HG03108 (cell line): ENCODE data around the gene EIF5A.

Experiments used
- ATAC-seq: cut with Tn5 transposase; IDR thresholded peaks from one replicate; pipeline ENCODE4 v1.9.1; 2021; ENCODE audit warnings: moderate library complexity; ENCODE audit not compliant: unreplicated experiment

EIF5A gene

DNA sequence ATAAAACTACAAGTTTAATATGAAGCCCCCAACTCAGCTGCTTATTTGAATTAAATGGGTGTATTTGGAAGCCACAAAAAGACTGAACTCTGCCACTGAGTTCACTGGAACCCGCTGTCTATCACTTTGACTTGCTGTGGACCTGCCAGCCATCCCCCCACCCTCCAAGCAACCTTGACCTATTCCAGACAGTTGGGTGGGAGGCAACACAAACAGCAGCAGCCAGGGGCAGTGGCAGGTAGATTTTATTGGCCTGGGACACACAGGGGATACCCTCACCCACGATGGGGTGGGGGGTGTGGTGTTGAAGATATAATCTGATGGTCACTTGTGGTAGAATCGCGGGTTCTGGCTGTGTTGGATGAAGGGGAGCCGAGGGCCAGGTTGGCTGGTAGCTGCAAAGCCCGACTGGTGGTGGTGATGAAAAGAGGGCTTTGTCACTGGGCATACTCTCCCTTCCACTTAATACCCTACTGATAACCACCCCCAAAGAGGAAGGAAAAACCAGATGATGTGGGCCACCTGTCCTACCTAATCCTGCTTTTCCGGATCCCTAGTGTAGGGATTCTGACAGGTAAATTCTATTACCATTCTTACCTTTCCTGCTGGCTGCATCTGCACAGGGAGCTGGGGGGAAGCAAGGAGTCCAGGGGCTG, 5.1 kb downstream of the EIF5A start:
- no peak for ATAC-seq

DNA sequence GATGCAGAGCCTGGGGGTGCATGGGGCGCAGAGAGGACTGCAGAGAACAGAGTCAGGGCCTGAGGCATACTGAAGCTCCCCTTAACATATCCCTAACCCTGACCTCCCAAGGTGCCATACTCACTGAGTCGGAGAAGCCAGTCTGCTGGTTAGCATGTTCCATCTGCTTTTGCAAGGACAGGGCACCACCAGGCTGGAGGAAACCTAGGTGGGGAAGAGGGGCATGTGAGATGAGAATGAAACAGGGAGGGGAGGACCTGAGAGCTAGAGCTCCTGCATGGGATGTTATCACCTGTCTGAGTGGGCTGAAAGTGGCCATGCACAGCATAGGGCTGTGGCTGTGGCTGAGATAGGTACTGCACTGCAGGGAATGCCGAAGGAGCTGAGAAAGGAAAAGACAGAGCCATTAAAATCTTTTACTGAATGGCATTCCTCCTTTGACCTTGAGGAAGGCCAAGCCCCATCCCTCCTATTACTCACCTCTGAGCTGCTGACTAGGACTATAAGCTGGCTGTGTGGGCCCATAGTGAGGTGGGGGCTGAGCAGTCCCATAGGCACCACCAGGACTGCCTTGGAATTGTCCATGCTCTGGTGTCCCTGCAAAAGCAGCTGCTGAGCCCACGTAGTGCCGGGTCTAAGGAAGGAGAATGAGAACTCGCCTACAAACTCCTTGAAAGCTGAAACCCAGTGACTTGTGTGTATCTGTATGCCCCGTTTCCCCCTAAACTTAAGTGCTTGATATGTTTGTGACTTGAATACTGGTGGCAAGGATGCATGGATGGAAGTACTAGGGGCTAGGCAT, 5.9 kb downstream of the EIF5A start:
- ATAC-seq, result no peak

DNA sequence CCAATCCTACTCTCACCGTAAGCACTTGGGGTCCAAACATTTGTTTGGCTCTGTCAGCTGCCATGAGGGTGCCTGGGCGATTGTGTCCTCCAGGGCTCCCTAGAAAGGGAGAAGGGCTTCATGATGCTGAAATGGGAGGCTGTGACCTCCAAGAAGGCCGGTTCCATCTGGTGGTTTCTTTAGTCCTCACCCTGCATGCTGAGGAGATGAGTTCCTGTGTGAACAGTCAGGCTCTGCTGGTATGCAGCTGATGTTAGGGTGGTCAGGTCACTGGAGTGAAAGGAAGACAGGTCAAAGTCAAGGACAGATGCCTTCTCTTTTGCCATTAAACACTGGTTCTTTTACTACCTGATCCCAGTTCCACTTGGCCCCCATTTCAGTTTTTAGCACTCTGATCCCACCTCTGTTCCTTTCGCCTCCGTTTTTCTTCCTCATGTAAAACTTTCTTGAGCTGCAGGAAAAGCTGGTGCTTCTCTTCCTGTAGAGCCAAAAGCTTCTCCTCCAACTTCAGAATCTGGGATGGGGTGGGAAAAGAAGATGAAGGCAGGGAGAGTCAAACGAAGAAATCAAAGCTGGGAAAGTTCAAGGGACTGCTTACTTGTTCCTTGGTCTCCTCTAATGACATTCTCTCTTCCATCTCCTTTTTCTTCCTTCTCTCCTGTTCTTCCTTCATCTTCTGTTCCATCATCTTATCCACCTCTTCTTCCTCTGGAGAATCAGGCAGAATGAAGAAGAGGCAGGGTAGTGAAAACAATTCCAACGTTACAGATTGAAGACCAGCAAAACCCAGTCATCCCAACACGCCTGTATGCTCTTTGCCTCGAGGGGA, 6.7 kb downstream of the EIF5A start:
- ATAC-seq, result no peak

DNA sequence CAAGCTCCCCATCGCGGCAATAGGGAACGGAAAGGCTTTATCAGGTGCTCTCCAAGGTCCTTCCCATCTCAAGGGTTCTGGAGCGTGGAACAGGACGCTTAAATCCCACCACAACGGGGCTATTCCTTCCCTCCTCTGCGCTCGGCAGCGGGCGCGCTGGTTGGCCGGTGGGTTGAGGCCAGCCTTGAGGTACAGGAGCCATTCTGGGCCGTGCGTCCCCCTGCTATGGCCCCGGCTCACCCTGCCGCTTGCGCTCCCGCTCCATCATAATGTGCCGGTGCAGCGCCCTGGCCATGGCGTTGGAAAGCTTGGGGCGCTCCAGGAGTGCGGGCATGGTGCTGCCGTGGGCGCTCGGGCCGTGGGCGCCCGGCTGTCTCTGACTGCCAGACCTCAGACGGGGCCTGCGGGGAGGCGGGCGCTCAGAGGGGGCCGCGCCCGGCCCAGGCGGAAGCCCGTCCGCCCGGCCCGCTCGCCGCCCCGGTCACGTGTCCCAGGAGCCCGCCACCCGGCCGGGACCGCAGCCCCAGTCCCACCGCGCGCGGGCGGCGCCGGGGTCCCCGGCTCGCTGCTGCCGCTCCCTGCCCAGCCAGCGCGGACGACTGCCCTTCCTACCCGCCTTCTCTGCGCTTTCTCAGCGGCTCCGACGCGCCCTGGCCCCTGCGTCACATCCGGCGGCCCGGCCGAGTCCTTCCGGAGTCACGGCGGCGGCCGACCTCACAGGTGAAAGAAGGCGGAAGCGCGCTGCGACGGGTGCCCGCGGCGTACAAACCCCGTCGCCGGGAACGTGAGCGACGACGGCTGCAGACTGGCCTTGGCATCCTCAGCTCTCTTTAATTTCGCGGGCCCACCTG, 7.5 kb downstream of the EIF5A start, which contains the start of gene GPS2:
GPS2 (minus strand) TSS at position 642 of the 851 bp plus-strand sequence; CDS start at position 334, 308 bp downstream.
- ATAC-seq, result peak; percentile 63

DNA sequence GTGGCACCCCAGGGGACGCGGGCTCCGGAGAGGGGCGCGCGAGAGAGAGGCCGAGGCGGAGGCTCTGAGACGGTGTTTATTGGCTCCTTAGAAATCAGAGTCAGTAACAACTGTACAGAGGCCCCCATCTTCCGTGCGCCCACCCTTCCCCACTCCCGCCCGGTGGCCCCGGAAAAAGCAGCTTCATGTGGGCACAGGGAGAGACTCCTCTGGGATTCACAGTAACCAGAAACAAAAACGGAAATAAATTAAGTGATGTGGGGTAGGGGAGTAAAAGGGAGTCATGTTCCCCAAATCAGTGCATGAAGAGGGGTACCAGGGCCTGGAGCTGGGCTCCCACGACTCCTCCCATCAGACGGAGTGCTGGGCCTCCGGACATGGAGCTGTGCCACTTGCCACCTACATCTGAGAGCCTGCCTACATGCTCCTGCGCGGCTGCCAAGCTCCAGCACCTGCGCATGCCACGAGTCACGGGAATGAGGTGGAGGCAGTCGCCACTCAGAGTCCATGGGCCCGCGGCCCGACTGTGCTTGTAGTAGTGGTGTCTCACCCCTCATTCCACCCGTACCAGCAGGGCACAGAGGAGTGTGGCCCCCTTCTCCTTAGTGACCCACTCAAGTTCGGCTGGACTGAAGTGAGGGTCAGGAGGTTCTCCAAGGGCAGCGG, 8.3 kb downstream of the EIF5A start:
- ATAC-seq, result no peak

DNA sequence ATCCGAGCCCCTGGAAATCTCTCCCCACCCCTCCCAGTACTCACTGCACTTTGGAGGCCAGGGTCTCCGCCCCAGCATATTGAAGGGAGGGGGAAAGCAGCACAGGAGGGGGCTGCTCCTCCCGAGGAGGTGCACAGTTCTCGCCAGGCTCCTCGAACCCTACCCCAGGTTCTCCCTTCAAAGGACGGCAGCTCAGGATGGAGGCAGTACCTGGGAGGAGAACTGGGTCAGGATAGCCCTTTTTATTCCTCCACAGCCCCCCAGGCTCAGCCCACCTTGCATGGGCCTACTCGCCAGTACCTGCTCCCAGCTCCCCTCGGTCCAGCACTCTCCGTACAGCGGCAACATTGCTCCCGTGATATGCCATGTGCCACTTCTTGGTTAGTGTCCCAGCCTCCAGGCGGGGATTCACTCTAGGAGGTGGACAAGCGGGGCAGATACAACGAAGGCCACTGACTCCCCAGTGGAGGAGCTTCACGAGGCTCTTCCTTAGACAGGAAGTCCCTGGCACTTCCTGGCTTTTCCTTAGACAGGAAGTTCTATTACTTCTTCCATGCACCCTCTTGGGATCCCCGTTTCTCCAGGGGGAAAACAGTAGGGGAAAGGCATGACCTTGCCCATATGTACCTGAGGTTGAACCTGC, 9.9 kb downstream of the EIF5A start:
- no peak for ATAC-seq

DNA sequence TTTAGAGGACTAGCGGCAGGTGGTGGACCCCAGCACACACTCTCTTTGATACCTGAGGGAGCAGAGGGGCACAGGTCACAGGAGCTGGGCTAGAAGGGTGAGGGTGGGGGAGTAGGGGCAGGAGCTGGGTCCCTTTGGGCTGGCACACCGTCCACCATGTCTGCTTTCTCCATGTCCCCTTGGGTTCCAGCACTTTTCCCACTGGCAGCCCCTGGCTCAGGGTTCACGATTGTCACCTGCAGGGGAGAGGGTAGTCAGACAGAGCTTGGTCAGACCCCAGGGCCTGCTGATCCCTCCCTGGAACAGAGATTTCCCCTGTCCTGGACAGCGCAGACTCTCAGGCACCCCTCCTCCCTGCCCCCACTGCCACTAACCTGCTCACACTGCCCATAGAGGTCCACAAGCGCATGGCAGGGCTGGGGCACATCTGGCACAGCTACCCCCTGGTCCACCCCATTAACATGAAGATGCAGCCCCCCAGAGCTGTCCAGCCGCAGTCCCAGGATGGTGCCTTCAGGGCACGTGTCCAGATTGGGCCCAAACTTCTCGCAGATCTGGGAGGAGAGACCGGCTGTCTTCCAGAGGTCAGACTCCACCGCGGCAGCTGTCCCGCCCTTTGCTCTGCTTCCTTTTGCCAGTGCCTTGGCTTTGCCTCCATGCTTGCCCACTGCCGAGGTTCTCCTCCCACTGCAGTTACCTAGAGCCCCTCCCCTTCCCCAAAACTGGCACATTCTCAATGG, 10.9 kb downstream of the EIF5A start:
- ATAC-seq, result no peak

DNA sequence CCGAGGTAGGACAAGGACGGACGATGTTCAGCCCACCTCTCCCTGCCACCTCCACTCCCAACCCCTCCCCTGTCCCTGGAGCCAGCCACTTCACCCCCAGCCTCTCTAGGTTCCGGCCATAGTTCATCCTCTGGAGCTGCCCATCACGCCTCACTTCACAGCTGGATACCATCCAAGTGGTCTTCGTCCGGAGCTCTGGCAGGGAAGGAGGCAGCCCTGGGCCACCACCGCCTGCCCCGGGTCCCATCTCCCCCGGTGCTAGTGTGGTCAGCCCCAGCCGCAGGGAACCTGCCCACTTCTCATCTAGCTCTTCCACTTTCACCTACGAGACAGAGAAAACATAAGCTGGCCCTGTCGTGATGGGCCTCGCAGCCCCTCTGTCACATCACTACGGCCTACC, 14.0 kb downstream of the EIF5A start:
- ATAC-seq, result no peak

DNA sequence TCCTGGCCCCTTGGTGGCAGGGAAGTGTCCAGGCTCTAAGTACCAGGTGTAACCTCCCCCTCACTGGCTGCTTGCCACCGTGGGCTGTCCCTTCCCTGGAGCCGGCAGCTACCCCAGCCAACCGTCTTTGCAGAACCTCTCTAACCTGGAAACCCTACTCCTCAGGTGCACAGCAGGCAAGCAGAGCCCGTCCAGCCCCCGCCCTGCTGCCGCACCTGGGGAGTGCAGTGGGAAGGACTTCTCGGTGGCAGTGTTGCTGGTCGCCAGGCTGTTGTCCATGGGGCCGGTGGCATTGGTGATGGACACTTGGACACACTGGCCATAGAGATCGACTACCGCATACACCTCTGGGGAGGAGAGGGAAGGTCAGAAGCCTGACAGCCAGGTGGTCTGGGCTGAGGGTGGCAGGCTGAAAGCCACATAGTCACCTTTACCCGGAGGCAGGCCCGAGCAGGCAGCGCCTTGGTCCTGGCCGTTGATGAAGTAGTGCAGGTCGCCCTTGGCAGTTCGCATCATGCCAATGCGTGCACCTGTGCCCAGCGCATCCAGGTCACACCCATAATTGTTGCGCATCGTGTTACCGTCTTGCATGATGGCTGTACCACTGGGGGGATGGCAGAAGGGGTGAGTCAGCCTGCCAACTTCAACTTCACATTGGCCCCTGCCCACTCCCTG, 15.2 kb downstream of the EIF5A start:
- no peak for ATAC-seq

DNA sequence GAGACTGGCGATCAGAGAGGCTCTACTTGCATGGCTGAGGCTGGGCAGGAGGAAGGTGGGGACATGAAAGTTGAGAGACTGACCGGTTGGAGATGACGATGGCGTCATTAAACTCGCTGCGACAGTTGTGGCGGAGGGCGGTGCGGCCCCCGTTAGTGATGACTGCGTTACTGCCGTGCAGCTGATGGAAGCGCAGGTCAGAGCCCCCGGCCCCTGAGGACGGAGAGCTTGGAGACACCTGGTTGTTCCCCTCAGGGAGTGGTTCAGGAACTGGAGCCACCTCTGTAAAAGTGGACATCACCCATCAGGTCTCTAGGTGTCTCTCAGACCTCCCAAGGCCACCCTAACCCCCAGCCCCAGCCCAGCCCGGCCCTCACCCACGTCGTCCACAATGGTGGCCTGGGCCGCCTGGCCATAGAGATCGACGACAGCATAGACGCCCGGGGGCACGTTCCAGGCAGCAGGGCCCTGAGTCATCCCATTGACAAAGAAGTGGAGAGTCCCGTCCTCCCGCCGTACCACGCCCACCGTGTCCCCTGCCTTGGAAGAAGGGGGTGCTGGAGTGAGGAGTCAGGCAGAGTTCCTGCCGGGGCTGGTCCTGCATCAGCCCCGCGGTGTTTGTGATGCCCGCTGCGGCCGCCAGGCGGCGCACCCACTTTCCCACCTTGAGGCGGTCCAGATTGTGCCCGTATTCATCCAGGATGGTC, 16.5 kb downstream of the EIF5A start:
- no peak for ATAC-seq

DNA sequence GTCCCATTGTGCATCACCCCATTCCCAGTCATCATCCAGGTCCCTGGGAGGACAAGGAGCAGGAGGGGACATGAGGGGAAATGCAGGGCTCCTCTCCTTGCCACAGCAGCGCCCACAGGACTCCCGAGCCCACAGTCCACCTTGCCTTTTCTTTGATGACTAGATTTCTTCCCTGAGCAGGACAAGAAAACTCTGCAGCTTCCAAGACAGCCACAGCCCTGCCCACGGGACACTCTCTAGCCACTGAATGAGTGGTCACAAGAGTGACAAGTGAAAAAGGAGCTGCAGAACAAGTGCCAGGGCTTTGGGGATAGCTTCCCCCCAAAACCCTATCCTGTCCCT, 17.0 kb downstream of the EIF5A start:
- no peak for ATAC-seq

DNA sequence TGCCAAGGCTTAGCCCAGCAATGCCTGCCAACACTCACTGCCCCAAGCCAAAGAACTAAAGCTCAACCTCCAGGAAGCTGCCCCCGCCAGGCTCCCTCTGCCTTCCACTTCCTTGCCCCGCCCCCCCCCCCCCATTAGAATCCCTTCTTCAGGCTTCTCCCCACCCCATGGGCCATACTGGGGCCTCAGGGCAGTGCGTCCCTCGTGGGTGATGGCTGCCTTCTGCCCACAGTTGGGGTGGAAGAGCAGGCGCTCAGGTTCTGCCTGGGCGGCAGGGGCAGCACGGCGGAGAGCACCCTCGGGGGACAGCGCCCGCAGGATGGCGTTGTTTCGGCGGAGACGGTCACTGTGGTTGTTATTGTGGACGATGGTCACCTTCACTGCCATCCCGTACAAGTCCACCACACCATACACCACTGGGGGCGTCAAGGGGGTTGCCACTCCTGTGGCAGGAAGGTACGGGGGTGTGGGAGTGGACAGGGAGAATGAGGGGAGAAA, 17.7 kb downstream of the EIF5A start:
- ATAC-seq, result no peak

DNA sequence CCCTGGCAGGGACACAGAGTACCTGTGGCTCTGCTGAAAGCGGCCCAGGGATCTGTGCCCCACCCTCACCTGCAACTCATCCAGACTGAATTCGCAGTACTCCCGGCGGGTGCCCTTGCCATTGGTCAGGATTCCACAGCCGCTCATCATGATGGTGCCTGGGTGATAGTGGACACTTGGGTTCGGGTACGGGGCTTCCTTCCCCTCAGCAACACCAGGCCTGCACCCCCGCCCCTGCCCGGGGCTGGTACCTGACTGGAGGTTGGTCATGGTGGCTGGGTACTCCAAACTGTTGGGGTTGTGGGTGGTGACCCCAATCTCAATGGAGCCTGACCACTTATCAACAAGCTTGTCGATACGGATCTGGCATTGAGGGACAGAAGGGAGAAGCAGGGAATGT, 18.8 kb downstream of the EIF5A start:
- no peak for ATAC-seq

DNA sequence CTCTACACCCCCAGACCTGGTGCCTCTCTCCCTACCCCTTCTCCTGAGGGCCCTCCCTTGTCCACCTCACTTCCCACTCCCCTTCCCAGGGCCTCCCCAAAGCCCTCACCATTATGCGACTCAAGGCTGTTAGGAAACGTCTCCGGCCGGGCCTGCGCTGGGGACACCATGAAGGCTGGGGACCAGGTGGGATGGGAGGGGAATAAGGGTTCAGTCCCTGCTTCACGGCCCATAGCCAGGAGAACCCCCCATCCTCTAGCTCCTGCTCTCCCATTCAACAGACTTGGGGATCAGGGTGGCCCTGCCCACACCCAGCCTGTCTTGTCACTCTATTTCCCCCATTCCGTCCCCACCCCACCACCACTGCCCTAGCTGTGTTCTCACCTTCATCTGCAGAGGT, 19.6 kb downstream of the EIF5A start:
- no peak for ATAC-seq

DNA sequence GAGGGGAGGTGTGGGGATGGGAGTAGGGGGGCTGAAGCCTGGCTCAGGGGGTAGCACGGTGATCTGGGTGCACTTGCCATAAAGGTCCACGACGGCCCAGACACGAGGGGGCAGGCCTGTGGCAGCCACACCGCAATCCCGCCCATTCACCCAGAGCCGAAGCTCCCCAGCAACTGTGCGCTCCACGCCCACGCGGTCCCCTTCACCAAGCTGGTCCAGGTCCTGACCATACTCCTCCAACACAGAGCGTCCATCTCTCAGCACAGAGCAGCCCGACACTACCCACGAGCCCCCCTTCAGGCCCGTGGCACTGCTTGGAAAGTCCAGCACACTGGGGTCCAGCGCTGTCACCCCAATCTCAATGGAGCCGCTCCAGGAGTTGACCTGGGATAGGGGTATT, 20.1 kb downstream of the EIF5A start:
- ATAC-seq, result no peak

DNA sequence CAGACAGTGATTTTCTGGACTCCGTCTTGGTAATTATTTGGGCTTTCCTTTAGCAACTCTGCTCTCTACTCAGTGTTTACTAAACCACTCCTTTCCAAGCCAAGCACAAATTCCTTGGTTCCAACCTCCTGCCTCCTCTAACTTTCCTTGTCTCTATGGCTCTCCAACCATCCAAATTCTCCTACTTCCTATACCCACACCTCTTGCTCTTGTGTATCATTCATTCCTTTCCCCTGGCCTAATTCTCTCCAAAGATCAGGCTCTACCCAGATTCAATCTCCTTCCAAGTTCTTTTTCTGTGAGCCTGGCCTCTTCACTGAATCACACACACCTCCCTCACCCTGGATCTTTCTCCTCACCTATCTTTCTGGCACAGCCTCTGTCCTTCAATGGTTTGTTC, 20.6 kb downstream of the EIF5A start:
- no peak for ATAC-seq

DNA sequence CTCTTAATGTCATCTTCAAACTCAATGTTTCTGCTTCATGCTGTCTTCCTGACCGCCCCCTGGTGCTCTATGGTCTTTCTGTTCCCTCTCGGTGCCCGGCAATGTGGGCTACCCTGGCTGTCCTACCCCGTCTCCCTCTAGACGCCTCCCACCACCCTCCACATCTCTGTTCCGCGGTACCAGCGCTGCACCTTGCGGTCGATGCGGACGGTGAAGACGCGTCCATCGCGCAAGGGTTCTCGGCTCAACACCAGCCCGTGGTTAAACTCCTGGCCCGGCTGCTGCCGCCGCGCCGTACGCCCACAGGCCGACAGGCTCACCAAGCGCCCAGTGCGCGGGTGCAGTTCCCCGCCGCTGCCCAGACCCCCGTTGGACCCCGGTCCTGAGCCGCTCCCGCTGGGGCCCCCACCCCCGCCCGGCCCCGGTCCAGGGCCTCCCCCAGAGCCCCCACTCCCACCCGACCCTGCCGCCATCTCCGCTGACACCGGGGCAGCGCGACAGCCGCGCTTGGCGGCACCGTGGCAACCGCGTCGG, 21.5 kb downstream of the EIF5A start, which contains the start of gene NEURL4:
NEURL4 (minus strand) TSS at position 496 of the 534 bp plus-strand sequence; CDS start at position 473, 23 bp downstream.
- ATAC-seq, result peak; percentile 1
